HepG2 (cell line): Measurements from ENCODE around the gene AMOTL1. TPM values are rescaled to one million over a fixed set of nuclear protein-coding genes. Genes with fewer than 3 reads are reported as not detected.
A peak's percentile ranks its signal among the peaks of the same experiment; 100 is the strongest.

ENCODE experiments used
- ATAC-seq: fragments of 200-7000 bp; cut with Tn5 transposase; 3 replicates; pipeline ENCODE4 v1.9.1; 2020; ENCODE audit warnings: mild to moderate bottlenecking, moderate library complexity
- BruUV-seq: library from RNA; stranded (reverse); fragments of 400-500 nt; replicated peaks from 2 replicates; lab custom pipeline; 2021; lab: Mats Ljungman, UMichigan
- CTCF ChIA-PET: fragments of 300-600 bp; formaldehyde crosslinking; extraction: SDS; loops from one replicate; lab custom pipeline; 2021; ENCODE audit warnings: low total read pairs, inconsistent platforms, low intra/inter-chr PET ratio; lab: Yijun Ruan, JAX
- POLR2A ChIA-PET: fragments of 350-600 bp; sonication (Branson Sonifier 250); formaldehyde crosslinking; loops from one replicate; lab custom pipeline; 2020; ENCODE audit warnings: antibody characterized with exemption, inconsistent platforms; lab: Yijun Ruan, JAX
- DNase-seq: peaks from one replicate; pipeline ENCODE4 v3.0.0-alpha.2; 2015; ENCODE audit warnings: low spot score
- FAIRE-seq: peaks from 3 replicates; lab custom pipeline; 2011; peaks lifted over from hg19 to GRCh38; lab: Jason Lieb, UNC
- H2AFZ ChIP-seq: one replicate; pipeline ENCODE4 v1.6.1; 2011; ENCODE audit warnings: low read length, inconsistent platforms
- H3K27ac ChIP-seq: fragments of 300-600 bp; 3 replicates; pipeline ENCODE4 v1.8.0; 2011; ENCODE audit warnings: mixed run types, mild to moderate bottlenecking, mixed read lengths, low read length, inconsistent platforms; ENCODE audit not compliant: insufficient read depth; ENCODE audit errors: extremely low read length
- H3K27me3 ChIP-seq, 2 experiments: fragments of 200-600 bp in 1 of 2; 2 replicates in 1 of 2; 3 replicates in 1 of 2; pipeline versions ENCODE4 v1.6.0 to v1.8.0; 2011; ENCODE audit warnings: low read length in 2 of 2, mild to moderate bottlenecking in 2 of 2, moderate library complexity in 2 of 2, inconsistent platforms in 1 of 2; ENCODE audit not compliant: insufficient read depth in 2 of 2, control insufficient read depth in 1 of 2
- H3K36me3 ChIP-seq, 2 experiments: fragments of 200-600 bp in 1 of 2; replicated peaks in 1 of 2; 2 replicates in 1 of 2; 3 replicates in 1 of 2; pipeline versions ENCODE4 v1.5.1 to v1.8.0; 2011; ENCODE audit warnings: low read length in 2 of 2, inconsistent platforms in 1 of 2; ENCODE audit not compliant: insufficient read depth in 2 of 2, control insufficient read depth in 1 of 2
- H3K4me1 ChIP-seq: 2 replicates; pipeline ENCODE4 v1.5.1; 2012; ENCODE audit warnings: low read length, inconsistent platforms; ENCODE audit not compliant: insufficient read depth
- H3K4me2 ChIP-seq: 2 replicates; pipeline ENCODE4 v1.6.0; 2011; ENCODE audit warnings: low read depth, low read length, inconsistent platforms
- H3K4me3 ChIP-seq, 3 experiments: fragments of 200-600 bp in 1 of 3; sonication (generic), shearing (Covaris generic) in 1 of 3; replicated peaks in 1 of 3; 2 replicates each; pipeline ENCODE4 v1.5.1; 2011 to 2016; ENCODE audit warnings: low read length in 3 of 3, inconsistent platforms in 2 of 3, low read depth in 2 of 3, mild to moderate bottlenecking in 2 of 3, control low read depth in 1 of 3, mixed read lengths in 1 of 3; ENCODE audit not compliant: insufficient read depth in 1 of 3
- H3K79me2 ChIP-seq: one replicate; pipeline ENCODE4 v1.6.1; 2011; ENCODE audit warnings: low read length, inconsistent platforms; ENCODE audit not compliant: insufficient read depth
- H3K9ac ChIP-seq: 2 replicates; pipeline ENCODE4 v1.6.0; 2011; ENCODE audit warnings: mild to moderate bottlenecking, low read depth, low read length, inconsistent platforms; ENCODE audit not compliant: insufficient read depth
- H3K9me3 ChIP-seq: 2 replicates; pipeline ENCODE4 v1.5.1; 2012; ENCODE audit warnings: mild to moderate bottlenecking, low read length
- H4K20me1 ChIP-seq: 2 replicates; pipeline ENCODE4 v1.6.0; 2011; ENCODE audit warnings: inconsistent platforms, mild to moderate bottlenecking, low read length, moderate library complexity; ENCODE audit not compliant: insufficient read depth
- ATM ChIP-seq: fragments of 450-650 bp; IDR thresholded peaks from 2 replicates; pipeline ENCODE4 v1.7.1; 2017; ENCODE audit warnings: mild to moderate bottlenecking, borderline replicate concordance
- IRF2 ChIP-seq: IDR thresholded peaks from 2 replicates; pipeline ENCODE4 v1.6.1; 2018; ENCODE audit warnings: missing genetic modification reagents, missing compliant biosample characterization
- KDM6A ChIP-seq: IDR thresholded peaks from 2 replicates; pipeline ENCODE4 v1.6.1; 2016; ENCODE audit warnings: low read depth
- MYC ChIP-seq: sonication (generic); formaldehyde crosslinking; IDR thresholded peaks from 2 replicates; pipeline ENCODE4 v1.9.0; 2021; ENCODE audit warnings: missing genetic modification reagents, borderline replicate concordance
- NFE2L2 ChIP-seq: fragments of 150-350 bp; IDR thresholded peaks from 2 replicates; pipeline ENCODE4 v1.6.1; 2014; ENCODE audit warnings: low read length
- PAWR ChIP-seq: sonication (generic); formaldehyde crosslinking; IDR thresholded peaks from 2 replicates; pipeline ENCODE4 v1.4.0; 2020; ENCODE audit warnings: missing genetic modification reagents, mild to moderate bottlenecking, borderline replicate concordance
- RFXANK ChIP-seq: IDR thresholded peaks from 2 replicates; pipeline ENCODE4 v1.6.1; 2016
- SMAD1 ChIP-seq: sonication (generic); formaldehyde crosslinking; IDR thresholded peaks from 2 replicates; pipeline ENCODE4 v1.4.0; 2020; ENCODE audit warnings: missing genetic modification reagents, low read depth, mild to moderate bottlenecking, borderline replicate concordance
- SP5 ChIP-seq: IDR thresholded peaks from 2 replicates; pipeline ENCODE4 v1.6.1; 2016; ENCODE audit warnings: low read depth, borderline replicate concordance
- ZNF549 ChIP-seq: sonication (generic); formaldehyde crosslinking; IDR thresholded peaks from 2 replicates; pipeline ENCODE4 v1.5.0; 2020; ENCODE audit warnings: missing genetic modification reagents
- ZSCAN25 ChIP-seq: sonication (generic); formaldehyde crosslinking; IDR thresholded peaks from 2 replicates; pipeline ENCODE4 v1.8.0; 2022; ENCODE audit warnings: mild to moderate bottlenecking, missing genetic modification reagents
- WGBS: methylation state at CpG from one replicate; pipeline ENCODE4 v1.1.6; 2017; ENCODE audit warnings: low lambda C conversion rate; 5-methylcytosine and 5-hydroxymethylcytosine counted together
- in situ Hi-C: cut with HindIII; loops from 2 replicates; pipeline ENCODE4 v1.10.0; 2017; ENCODE audit warnings: low pct_unique_long_range_greater_than_20kb; ENCODE audit not compliant: extremely low pct_ligation_motif_present
- intact Hi-C: fragments of 100-400 bp; cut with micrococcal nuclease; formaldehyde crosslinking; loops from one replicate; pipeline ENCODE4 v1.10.0; 2022; ENCODE audit not compliant: unreplicated experiment
- polyA plus RNA-seq, 8 experiments: library from polyadenylated mRNA; depleted of rRNA in 3 of 8; stranded (reverse) in 7 of 8; unstranded in 1 of 8; fragments of >200 nt; fragmentation: Illumina TruSeq in 4 of 8; extraction: Trizol in 4 of 8; gene quantifications; 2 replicates each; pipeline versions ENCODE4 v1.2.1 to v1.2.3, GENCODE V29; 2011 to 2016; ENCODE audit warnings: low read depth in 4 of 8, missing spikeins in 1 of 8, mixed read lengths in 1 of 8; ENCODE audit not compliant: insufficient read depth in 1 of 8
- total RNA-seq, 5 experiments: library from RNA; depleted of rRNA; stranded (reverse); fragments of >200 nt; fragmentation: Illumina TruSeq; extraction: Trizol; gene quantifications; 2 replicates each; pipeline ENCODE4 v1.2.3, GENCODE V29; 2016; ENCODE audit warnings: low read depth in 1 of 5
- TF ChIP-seq, protein P1 (sequence below): sonication (generic); formaldehyde crosslinking; IDR thresholded peaks from 2 replicates; pipeline ENCODE4 v1.5.0; 2020; ENCODE audit warnings: missing genetic modification reagents
- TF ChIP-seq, protein P2 (sequence below): IDR thresholded peaks from 2 replicates; pipeline ENCODE4 v1.6.1; 2016; ENCODE audit warnings: low read depth
- TF ChIP-seq, protein P3 (sequence below): sonication (generic); formaldehyde crosslinking; IDR thresholded peaks from 2 replicates; pipeline ENCODE4 v1.8.0; 2022; ENCODE audit warnings: mild to moderate bottlenecking, missing genetic modification reagents, moderate library complexity

Gene AMOTL1
- total and polyA plus RNA-seq, 2 of the 13 experiments (the other 11 are each of a cell fraction or from before 2014, with no cell fraction given), result 0.01 to 0.20 TPM

DNA sequence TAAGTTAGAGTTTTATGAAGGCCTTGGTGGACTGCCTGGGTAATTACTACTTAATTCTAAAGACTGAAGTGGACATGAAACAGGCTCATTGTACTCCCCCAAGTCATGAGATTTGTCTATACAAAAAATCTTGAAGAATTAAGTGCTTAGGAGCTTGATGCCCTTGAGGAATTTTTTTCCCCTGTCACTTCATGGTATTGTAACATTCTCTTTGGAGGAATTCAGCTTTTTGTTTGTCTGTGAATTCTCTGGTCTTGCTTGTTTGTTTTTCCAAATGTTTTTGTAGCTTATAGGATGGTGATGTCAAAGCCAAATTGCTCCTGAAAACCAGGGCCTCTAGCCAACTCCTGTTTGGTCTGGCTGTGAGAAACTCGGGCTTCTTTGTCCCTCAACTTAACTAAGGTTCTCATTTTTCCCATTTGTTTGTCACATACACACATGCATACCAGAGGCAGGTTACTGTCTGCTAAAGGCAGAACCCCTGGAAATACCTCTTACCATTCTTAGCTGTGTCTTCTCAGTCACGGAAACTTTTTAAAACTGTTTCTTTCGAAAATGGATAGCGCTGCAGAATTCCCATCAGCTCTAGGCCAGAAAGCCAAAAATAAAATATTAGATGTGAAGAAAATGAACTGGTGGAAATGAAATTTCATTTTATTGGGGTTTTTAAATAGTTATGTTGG is 66.9 kb downstream of the AMOTL1 start (continued):
- TF ChIP-seq, protein P1, sequence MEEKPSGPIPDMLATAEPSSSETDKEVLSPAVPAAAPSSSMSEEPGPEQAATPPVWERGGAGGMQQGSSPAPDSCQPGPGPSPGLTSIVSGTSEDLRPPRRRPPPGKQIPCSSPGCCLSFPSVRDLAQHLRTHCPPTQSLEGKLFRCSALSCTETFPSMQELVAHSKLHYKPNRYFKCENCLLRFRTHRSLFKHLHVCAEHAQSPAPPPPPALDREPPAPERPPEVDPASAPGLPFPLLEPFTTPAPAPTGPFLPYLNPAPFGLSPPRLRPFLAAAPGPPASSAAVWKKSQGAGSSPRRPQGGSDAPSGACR (CRISPR knock-in tag), result no peak
- TF ChIP-seq RFXANK (CRISPR knock-in tag), result no peak

DNA sequence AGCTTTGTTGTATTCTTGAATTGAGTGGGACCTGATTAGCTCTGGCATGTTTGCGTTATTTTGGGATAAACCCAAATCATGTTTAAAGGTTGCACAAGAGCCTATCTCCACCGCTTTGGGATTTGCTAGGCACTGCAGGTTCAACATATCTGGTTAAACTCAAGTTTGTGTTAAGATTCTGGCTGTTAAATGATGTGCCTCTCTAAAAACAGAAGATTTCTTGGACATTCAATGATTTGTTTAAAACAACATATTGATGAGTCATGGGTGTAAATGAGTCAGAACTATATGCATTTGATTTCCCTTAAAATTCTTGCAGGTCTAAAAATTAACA is 67.4 kb downstream of the AMOTL1 start:
- no peak overlapping the region for H3K27ac ChIP-seq
- no peaks in the 10 kb centered on the region for H3K4me1 ChIP-seq
- no peak overlapping the region for H3K9ac ChIP-seq
- no peaks in the 10 kb centered on the region for H3K79me2 ChIP-seq
- no peak overlapping the region for H3K4me2 ChIP-seq
- H3K27me3 ChIP-seq, result no peaks in the 10 kb centered on the region
- CTCF ChIA-PET, result no interaction called here
- H4K20me1 ChIP-seq, result no peaks in the 10 kb centered on the region
- intact Hi-C loops, result no loop called here
- POLR2A ChIA-PET, result no interaction called here
- BruUV-seq, result no TSS peak
- no peak overlapping the region for H3K4me3 ChIP-seq
- H3K9me3 ChIP-seq, result no peaks in the 10 kb centered on the region
- ATAC-seq, result no peak
- in situ Hi-C loops, result no loop called here
- no peaks in the 10 kb centered on the region for H3K36me3 ChIP-seq
- no peak for FAIRE-seq
- no peak for DNase-seq
- 0 out of 2 replicates have a peak, but pooled peaks have one; percentile 34 for TF ChIP-seq NFE2L2
- no peak for TF ChIP-seq ATM
- TF ChIP-seq SP5 (CRISPR knock-in tag), result no peak
- no peak for TF ChIP-seq KDM6A
- no peak overlapping the region for H2AFZ ChIP-seq
- 45% methylated on average over 2 of the region's 2 CpGs for WGBS

DNA sequence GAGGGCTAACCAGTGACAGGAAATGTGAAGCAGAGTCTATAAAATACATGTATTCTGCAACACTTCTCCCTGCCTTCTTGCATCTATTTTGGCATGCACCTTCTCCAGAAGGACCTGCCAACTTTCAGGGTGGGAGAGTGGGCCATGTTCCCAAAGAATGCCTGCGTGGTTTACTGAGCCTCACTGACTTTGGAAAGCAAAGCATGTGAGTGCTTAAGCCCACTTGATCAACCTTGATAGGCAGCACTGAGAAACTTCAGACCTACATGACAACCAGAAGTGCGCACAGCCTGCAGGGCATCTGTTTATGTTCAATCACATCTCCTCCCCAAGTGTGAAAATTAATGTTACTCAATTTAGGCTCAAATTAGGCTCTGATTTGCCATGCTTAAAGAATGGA is 69.2 kb downstream of the AMOTL1 start:
- intact Hi-C loops, result no loop called here
- BruUV-seq, result no TSS peak
- H4K20me1 ChIP-seq, result no peaks in the 10 kb centered on the region
- in situ Hi-C loops, result no loop called here
- no peak overlapping the region for H3K9ac ChIP-seq
- no peak overlapping the region for H3K27ac ChIP-seq
- no peaks in the 10 kb centered on the region for H3K27me3 ChIP-seq
- H3K4me3 ChIP-seq, result no peak overlapping the region
- CTCF ChIA-PET, result no interaction called here
- POLR2A ChIA-PET, result no interaction called here
- WGBS, result 55% methylated on average over 2 of the region's 2 CpGs
- FAIRE-seq (no peak), DNase-seq (no peak), ATAC-seq (no peak)
- H3K4me2 ChIP-seq, result no peak overlapping the region
- H3K4me1 ChIP-seq, result no peaks in the 10 kb centered on the region
- H3K9me3 ChIP-seq, result no peaks in the 10 kb centered on the region
- H3K36me3 ChIP-seq, result no peaks in the 10 kb centered on the region
- H3K79me2 ChIP-seq, result no peaks in the 10 kb centered on the region
- H2AFZ ChIP-seq, result no peak overlapping the region
- TF ChIP-seq, protein P2, sequence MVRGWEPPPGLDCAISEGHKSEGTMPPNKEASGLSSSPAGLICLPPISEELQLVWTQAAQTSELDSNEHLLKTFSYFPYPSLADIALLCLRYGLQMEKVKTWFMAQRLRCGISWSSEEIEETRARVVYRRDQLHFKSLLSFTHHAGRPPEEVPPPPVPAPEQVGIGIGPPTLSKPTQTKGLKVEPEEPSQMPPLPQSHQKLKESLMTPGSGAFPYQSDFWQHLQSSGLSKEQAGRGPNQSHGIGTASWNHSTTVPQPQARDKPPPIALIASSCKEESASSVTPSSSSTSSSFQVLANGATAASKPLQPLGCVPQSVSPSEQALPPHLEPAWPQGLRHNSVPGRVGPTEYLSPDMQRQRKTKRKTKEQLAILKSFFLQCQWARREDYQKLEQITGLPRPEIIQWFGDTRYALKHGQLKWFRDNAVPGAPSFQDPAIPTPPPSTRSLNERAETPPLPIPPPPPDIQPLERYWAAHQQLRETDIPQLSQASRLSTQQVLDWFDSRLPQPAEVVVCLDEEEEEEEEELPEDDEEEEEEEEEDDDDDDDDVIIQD, result no peak
- TF ChIP-seq PAWR (CRISPR knock-in tag), result no peak
- TF ChIP-seq MYC (CRISPR knock-in tag), result no peak
- TF ChIP-seq SMAD1 (CRISPR knock-in tag), result no peak
- TF ChIP-seq, protein P3, sequence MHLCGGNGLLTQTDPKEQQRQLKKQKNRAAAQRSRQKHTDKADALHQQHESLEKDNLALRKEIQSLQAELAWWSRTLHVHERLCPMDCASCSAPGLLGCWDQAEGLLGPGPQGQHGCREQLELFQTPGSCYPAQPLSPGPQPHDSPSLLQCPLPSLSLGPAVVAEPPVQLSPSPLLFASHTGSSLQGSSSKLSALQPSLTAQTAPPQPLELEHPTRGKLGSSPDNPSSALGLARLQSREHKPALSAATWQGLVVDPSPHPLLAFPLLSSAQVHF (CRISPR knock-in tag), result no peak
- TF ChIP-seq ZNF549, result no peak
- TF ChIP-seq ZSCAN25 (CRISPR knock-in tag), result no peak
- no peak for TF ChIP-seq IRF2 (CRISPR knock-in tag)
